ENCODE data around the gene PKD1.

DNA sequence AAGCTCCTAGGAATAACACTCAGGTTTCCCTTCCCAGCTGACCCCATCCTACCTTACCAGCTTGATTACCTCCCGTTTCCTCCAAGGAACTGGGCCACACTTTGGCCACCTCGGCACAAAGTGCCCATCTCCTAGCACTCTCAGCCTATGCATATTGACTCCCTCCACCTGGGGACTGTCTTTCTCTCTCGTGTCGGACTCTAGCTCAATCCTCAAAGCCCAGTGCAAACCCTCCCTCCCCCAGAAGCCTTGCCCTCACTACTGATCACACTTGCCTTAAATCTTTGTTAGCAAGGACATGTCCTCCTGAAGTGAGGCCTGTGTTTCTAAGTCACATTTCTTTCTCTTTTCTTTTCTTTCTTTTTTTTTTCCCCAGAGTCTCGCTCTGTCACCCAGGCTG is 10.1 kb upstream of the PKD1 start:
- TF ChIP-seq POLR2A (IDR thresholded peaks at IDR 0.05; ENCODE audit: low read length) (no peak), GATA1 (IDR thresholded peaks at IDR 0.05; ENCODE audit: low read depth, low read length) (no peak)
